T-helper 2 cell treated with Interferon-gamma antibody and Interleukin-4, amounts not matched to agents 5 μg/mL and 100 μg/mL, for 36 hours (primary cell): ENCODE results near the gene MCM10.

Source experiments
- DNase-seq: peaks from one replicate; pipeline ENCODE4 v3.0.0; 2021; ENCODE audit warnings: low spot score
- H3K27ac Mint-ChIP-seq: one replicate; pipeline ENCODE4 v1.8.0; 2021; ENCODE audit warnings: mild to moderate bottlenecking, mixed read lengths
- H3K27me3 Mint-ChIP-seq: one replicate; pipeline ENCODE4 v1.8.0; 2021; ENCODE audit warnings: low read depth, mixed read lengths
- H3K36me3 Mint-ChIP-seq: one replicate; pipeline ENCODE4 v1.8.0; 2021; ENCODE audit warnings: low read depth, mixed read lengths
- H3K4me1 Mint-ChIP-seq: one replicate; pipeline ENCODE4 v1.8.0; 2021; ENCODE audit warnings: low read depth, mixed read lengths
- H3K4me3 Mint-ChIP-seq: one replicate; pipeline ENCODE4 v1.8.0; 2022; ENCODE audit warnings: mild to moderate bottlenecking, moderate library complexity, mixed read lengths
- H3K9me3 Mint-ChIP-seq: one replicate; pipeline ENCODE4 v1.8.0; 2021; ENCODE audit warnings: mixed read lengths

MCM10 gene

GRCh38 chr10:13184276-13184675, 22.9 kb downstream of the MCM10 start:
- no peaks in the 10 kb centered on the region for H3K4me1 Mint-ChIP-seq
- H3K4me3 Mint-ChIP-seq, result no peak overlapping the region
- H3K9me3 Mint-ChIP-seq, result no peaks in the 10 kb centered on the region
- DNase-seq, result no peak
- no peak overlapping the region for H3K27ac Mint-ChIP-seq
- no peaks in the 10 kb centered on the region for H3K27me3 Mint-ChIP-seq
- H3K36me3 Mint-ChIP-seq, result peaks cover 60% of the 10 kb centered on the region

- H3K4me1 Mint-ChIP-seq, result no peaks in the 10 kb centered on the region
- H3K4me3 Mint-ChIP-seq, result no peak overlapping the region
- H3K9me3 Mint-ChIP-seq, result no peaks in the 10 kb centered on the region
- no peaks in the 10 kb centered on the region for H3K27me3 Mint-ChIP-seq
- H3K36me3 Mint-ChIP-seq, result peaks cover 63% of the 10 kb centered on the region
- no peak overlapping the region for H3K27ac Mint-ChIP-seq
- DNase-seq, result no peak
Measured at GRCh38 chr10:13184730-13185514, 23.6 kb downstream of the MCM10 start.

GRCh38 chr10:13187135-13187534, 25.8 kb downstream of the MCM10 start:
- H3K36me3 Mint-ChIP-seq, result peaks cover 65% of the 10 kb centered on the region
- DNase-seq, result no peak
- H3K27me3 Mint-ChIP-seq, result no peaks in the 10 kb centered on the region
- H3K27ac Mint-ChIP-seq, result no peak overlapping the region
- H3K9me3 Mint-ChIP-seq, result no peaks in the 10 kb centered on the region
- H3K4me1 Mint-ChIP-seq, result no peaks in the 10 kb centered on the region
- H3K4me3 Mint-ChIP-seq, result no peak overlapping the region

GRCh38 chr10:13188593-13188992, 27.2 kb downstream of the MCM10 start:
- no peak for DNase-seq
- H3K36me3 Mint-ChIP-seq, result peaks cover 60% of the 10 kb centered on the region
- no peaks in the 10 kb centered on the region for H3K9me3 Mint-ChIP-seq
- no peaks in the 10 kb centered on the region for H3K27me3 Mint-ChIP-seq
- H3K4me1 Mint-ChIP-seq, result no peaks in the 10 kb centered on the region
- no peak overlapping the region for H3K4me3 Mint-ChIP-seq
- no peak overlapping the region for H3K27ac Mint-ChIP-seq

GRCh38 chr10:13189961-13190360, 28.6 kb downstream of the MCM10 start:
- peaks cover 54% of the 10 kb centered on the region for H3K36me3 Mint-ChIP-seq
- H3K4me1 Mint-ChIP-seq, result no peaks in the 10 kb centered on the region
- no peaks in the 10 kb centered on the region for H3K27me3 Mint-ChIP-seq
- H3K9me3 Mint-ChIP-seq, result no peaks in the 10 kb centered on the region
- no peak overlapping the region for H3K27ac Mint-ChIP-seq
- no peak for DNase-seq
- no peak overlapping the region for H3K4me3 Mint-ChIP-seq

GRCh38 chr10:13190816-13191215, 29.5 kb downstream of the MCM10 start:
- DNase-seq, result no peak
- Mint-ChIP-seq H3K36me3 (peaks cover 55% of the 10 kb centered on the region), H3K4me1 (no peaks in the 10 kb centered on the region), H3K9me3 (no peaks in the 10 kb centered on the region), H3K27ac (no peak overlapping the region), H3K27me3 (no peaks in the 10 kb centered on the region), H3K4me3 (no peak overlapping the region)

- H3K27me3 Mint-ChIP-seq, result no peaks in the 10 kb centered on the region
- no peak for DNase-seq
- no peak overlapping the region for H3K4me3 Mint-ChIP-seq
- H3K27ac Mint-ChIP-seq, result no peak overlapping the region
- H3K36me3 Mint-ChIP-seq, result peaks cover 50% of the 10 kb centered on the region
- H3K9me3 Mint-ChIP-seq, result no peaks in the 10 kb centered on the region
- H3K4me1 Mint-ChIP-seq, result no peaks in the 10 kb centered on the region
Measured at GRCh38 chr10:13191362-13191761, 30.0 kb downstream of the MCM10 start.

GRCh38 chr10:13193637-13194036, 32.3 kb downstream of the MCM10 start:
- no peaks in the 10 kb centered on the region for H3K27me3 Mint-ChIP-seq
- no peak overlapping the region for H3K4me3 Mint-ChIP-seq
- no peak overlapping the region for H3K27ac Mint-ChIP-seq
- no peaks in the 10 kb centered on the region for H3K4me1 Mint-ChIP-seq
- no peaks in the 10 kb centered on the region for H3K9me3 Mint-ChIP-seq
- peaks cover 40% of the 10 kb centered on the region for H3K36me3 Mint-ChIP-seq
- no peak for DNase-seq

- H3K4me1 Mint-ChIP-seq, result no peaks in the 10 kb centered on the region
- no peak overlapping the region for H3K4me3 Mint-ChIP-seq
- no peaks in the 10 kb centered on the region for H3K27me3 Mint-ChIP-seq
- DNase-seq, result no peak
- H3K36me3 Mint-ChIP-seq, result peaks cover 39% of the 10 kb centered on the region
- no peak overlapping the region for H3K27ac Mint-ChIP-seq
- no peaks in the 10 kb centered on the region for H3K9me3 Mint-ChIP-seq
Measured at GRCh38 chr10:13195016-13195415, 33.7 kb downstream of the MCM10 start.

GRCh38 chr10:13201132-13201531, 39.8 kb downstream of the MCM10 start:
- Mint-ChIP-seq H3K36me3 (peaks cover 47% of the 10 kb centered on the region), H3K27ac (no peak overlapping the region)
- no peak for DNase-seq

GRCh38 chr10:13206091-13206490, 44.7 kb downstream of the MCM10 start:
- Mint-ChIP-seq H3K27ac (no peak overlapping the region), H3K36me3 (peaks cover 56% of the 10 kb centered on the region), H3K9me3 (no peaks in the 10 kb centered on the region), H3K4me1 (no peaks in the 10 kb centered on the region), H3K27me3 (no peaks in the 10 kb centered on the region), H3K4me3 (no peak overlapping the region)
- DNase-seq, result no peak

More at GRCh38 chr10:13201132-13201531, 39.8 kb downstream of the MCM10 start:
- H3K4me3 Mint-ChIP-seq, result no peak overlapping the region
- no peaks in the 10 kb centered on the region for H3K9me3 Mint-ChIP-seq
- no peaks in the 10 kb centered on the region for H3K4me1 Mint-ChIP-seq
- no peaks in the 10 kb centered on the region for H3K27me3 Mint-ChIP-seq

GRCh38 chr10:13206546-13207443, 45.4 kb downstream of the MCM10 start:
- Mint-ChIP-seq H3K4me1 (no peaks in the 10 kb centered on the region), H3K9me3 (no peaks in the 10 kb centered on the region), H3K36me3 (peaks cover 51% of the 10 kb centered on the region), H3K27ac (no peak overlapping the region), H3K4me3 (no peak overlapping the region), H3K27me3 (no peaks in the 10 kb centered on the region)
- DNase-seq, result no peak

- Mint-ChIP-seq H3K27ac (no peak overlapping the region), H3K27me3 (no peaks in the 10 kb centered on the region), H3K4me3 (no peak overlapping the region), H3K4me1 (peaks cover 2% of the 10 kb centered on the region), H3K36me3 (peaks cover 28% of the 10 kb centered on the region), H3K9me3 (no peaks in the 10 kb centered on the region)
- DNase-seq, result no peak
Measured at GRCh38 chr10:13213163-13213562, 51.8 kb downstream of the MCM10 start.

- peaks cover 4% of the 10 kb centered on the region for H3K36me3 Mint-ChIP-seq
- no peaks in the 10 kb centered on the region for H3K9me3 Mint-ChIP-seq
- H3K4me3 Mint-ChIP-seq, result no peak overlapping the region
- DNase-seq, result no peak
- peaks cover 2% of the 10 kb centered on the region for H3K4me1 Mint-ChIP-seq
- no peaks in the 10 kb centered on the region for H3K27me3 Mint-ChIP-seq
- H3K27ac Mint-ChIP-seq, result no peak overlapping the region
Measured at GRCh38 chr10:13218878-13219277, 57.5 kb downstream of the MCM10 start.
